ENCODE measurements around the gene COL23A1. TPM values are rescaled to one million over a fixed set of nuclear protein-coding genes. Genes with fewer than 3 reads are reported as not detected.

The COL23A1 gene
- total RNA-seq, 1 experiment from 2014 or later, result 15.0 TPM

GRCh38 chr5:178282391-178282790, 307.8 kb downstream of the COL23A1 start (continued):
- TF ChIP-seq, protein P1, sequence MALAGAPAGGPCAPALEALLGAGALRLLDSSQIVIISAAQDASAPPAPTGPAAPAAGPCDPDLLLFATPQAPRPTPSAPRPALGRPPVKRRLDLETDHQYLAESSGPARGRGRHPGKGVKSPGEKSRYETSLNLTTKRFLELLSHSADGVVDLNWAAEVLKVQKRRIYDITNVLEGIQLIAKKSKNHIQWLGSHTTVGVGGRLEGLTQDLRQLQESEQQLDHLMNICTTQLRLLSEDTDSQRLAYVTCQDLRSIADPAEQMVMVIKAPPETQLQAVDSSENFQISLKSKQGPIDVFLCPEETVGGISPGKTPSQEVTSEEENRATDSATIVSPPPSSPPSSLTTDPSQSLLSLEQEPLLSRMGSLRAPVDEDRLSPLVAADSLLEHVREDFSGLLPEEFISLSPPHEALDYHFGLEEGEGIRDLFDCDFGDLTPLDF (CRISPR knock-in tag; IDR thresholded peaks at IDR 0.05), result no peak

DNA sequence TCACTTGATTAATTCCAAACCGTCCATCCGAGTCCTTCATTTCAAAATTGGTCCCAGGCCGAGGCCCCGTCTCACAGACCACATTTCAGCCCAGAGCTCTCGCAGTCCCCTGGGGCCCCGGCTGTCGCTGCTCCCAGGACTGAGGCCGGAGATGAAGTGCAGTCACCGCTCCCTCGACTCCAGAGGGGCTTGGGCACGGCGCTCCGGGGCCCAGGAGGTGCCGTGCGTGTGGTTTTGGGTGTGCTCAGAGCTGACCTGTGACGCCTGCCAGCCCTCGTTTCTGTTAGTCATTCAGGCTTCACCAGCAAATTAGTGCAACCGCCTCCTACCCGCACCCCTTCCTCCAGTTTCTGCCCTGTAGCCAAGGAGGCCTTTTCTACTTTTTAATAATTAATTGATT, 308.9 kb downstream of the COL23A1 start:
- Mint-ChIP-seq H3K27me3 (ENCODE audit: low read depth) (peaks cover 4% of the 10 kb centered on the region; the same call in 1 of the 2 replicates), H3K27ac (no peak overlapping the region), H3K4me3 (no peak overlapping the region), H3K9me3 (peaks cover 9% of the 10 kb centered on the region), H3K4me1 (peaks cover 4% of the 10 kb centered on the region), H3K36me3 (no peaks in the 10 kb centered on the region)
- DNase-seq (ENCODE audit: low spot score) (no peak), ATAC-seq (no peak)
- CTCF ChIA-PET, result interaction anchor here (1.7 to 3.5 kb wide), 5 partner anchors 28 to 309 kb away, joined by 4 to 34 read pairs (median 7); partner anchors contain the start of gene COL23A1
- POLR2A ChIA-PET, result no interaction called here
- TF ChIP-seq, protein P2, sequence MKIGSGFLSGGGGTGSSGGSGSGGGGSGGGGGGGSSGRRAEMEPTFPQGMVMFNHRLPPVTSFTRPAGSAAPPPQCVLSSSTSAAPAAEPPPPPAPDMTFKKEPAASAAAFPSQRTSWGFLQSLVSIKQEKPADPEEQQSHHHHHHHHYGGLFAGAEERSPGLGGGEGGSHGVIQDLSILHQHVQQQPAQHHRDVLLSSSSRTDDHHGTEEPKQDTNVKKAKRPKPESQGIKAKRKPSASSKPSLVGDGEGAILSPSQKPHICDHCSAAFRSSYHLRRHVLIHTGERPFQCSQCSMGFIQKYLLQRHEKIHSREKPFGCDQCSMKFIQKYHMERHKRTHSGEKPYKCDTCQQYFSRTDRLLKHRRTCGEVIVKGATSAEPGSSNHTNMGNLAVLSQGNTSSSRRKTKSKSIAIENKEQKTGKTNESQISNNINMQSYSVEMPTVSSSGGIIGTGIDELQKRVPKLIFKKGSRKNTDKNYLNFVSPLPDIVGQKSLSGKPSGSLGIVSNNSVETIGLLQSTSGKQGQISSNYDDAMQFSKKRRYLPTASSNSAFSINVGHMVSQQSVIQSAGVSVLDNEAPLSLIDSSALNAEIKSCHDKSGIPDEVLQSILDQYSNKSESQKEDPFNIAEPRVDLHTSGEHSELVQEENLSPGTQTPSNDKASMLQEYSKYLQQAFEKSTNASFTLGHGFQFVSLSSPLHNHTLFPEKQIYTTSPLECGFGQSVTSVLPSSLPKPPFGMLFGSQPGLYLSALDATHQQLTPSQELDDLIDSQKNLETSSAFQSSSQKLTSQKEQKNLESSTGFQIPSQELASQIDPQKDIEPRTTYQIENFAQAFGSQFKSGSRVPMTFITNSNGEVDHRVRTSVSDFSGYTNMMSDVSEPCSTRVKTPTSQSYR (CRISPR knock-in tag; IDR thresholded peaks at IDR 0.05), result no peak
- no peak for TF ChIP-seq RELA (CRISPR knock-in tag; IDR thresholded peaks at IDR 0.05; ENCODE audit: borderline replicate concordance)
- no peak for TF ChIP-seq JUN (CRISPR knock-in tag; IDR thresholded peaks at IDR 0.05)
- TF ChIP-seq, protein P3, sequence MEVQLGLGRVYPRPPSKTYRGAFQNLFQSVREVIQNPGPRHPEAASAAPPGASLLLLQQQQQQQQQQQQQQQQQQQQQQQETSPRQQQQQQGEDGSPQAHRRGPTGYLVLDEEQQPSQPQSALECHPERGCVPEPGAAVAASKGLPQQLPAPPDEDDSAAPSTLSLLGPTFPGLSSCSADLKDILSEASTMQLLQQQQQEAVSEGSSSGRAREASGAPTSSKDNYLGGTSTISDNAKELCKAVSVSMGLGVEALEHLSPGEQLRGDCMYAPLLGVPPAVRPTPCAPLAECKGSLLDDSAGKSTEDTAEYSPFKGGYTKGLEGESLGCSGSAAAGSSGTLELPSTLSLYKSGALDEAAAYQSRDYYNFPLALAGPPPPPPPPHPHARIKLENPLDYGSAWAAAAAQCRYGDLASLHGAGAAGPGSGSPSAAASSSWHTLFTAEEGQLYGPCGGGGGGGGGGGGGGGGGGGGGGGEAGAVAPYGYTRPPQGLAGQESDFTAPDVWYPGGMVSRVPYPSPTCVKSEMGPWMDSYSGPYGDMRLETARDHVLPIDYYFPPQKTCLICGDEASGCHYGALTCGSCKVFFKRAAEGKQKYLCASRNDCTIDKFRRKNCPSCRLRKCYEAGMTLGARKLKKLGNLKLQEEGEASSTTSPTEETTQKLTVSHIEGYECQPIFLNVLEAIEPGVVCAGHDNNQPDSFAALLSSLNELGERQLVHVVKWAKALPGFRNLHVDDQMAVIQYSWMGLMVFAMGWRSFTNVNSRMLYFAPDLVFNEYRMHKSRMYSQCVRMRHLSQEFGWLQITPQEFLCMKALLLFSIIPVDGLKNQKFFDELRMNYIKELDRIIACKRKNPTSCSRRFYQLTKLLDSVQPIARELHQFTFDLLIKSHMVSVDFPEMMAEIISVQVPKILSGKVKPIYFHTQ (CRISPR knock-in tag; IDR thresholded peaks at IDR 0.05), result no peak
- TF ChIP-seq PRRX2 (CRISPR knock-in tag; IDR thresholded peaks at IDR 0.05), result no peak
- no peak for TF ChIP-seq ZNF219 (CRISPR knock-in tag; IDR thresholded peaks at IDR 0.05; ENCODE audit: borderline replicate concordance)
- no peak for TF ChIP-seq SOX15 (CRISPR knock-in tag; IDR thresholded peaks at IDR 0.05)
- TF ChIP-seq, protein P4, sequence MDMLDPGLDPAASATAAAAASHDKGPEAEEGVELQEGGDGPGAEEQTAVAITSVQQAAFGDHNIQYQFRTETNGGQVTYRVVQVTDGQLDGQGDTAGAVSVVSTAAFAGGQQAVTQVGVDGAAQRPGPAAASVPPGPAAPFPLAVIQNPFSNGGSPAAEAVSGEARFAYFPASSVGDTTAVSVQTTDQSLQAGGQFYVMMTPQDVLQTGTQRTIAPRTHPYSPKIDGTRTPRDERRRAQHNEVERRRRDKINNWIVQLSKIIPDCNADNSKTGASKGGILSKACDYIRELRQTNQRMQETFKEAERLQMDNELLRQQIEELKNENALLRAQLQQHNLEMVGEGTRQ (CRISPR knock-in tag; IDR thresholded peaks at IDR 0.05), result no peak
- no peak for TF ChIP-seq RORB (CRISPR knock-in tag; IDR thresholded peaks at IDR 0.05)
- TF ChIP-seq FOXJ3 (CRISPR knock-in tag; IDR thresholded peaks at IDR 0.05; ENCODE audit: borderline replicate concordance), result no peak
- TF ChIP-seq, protein P5, sequence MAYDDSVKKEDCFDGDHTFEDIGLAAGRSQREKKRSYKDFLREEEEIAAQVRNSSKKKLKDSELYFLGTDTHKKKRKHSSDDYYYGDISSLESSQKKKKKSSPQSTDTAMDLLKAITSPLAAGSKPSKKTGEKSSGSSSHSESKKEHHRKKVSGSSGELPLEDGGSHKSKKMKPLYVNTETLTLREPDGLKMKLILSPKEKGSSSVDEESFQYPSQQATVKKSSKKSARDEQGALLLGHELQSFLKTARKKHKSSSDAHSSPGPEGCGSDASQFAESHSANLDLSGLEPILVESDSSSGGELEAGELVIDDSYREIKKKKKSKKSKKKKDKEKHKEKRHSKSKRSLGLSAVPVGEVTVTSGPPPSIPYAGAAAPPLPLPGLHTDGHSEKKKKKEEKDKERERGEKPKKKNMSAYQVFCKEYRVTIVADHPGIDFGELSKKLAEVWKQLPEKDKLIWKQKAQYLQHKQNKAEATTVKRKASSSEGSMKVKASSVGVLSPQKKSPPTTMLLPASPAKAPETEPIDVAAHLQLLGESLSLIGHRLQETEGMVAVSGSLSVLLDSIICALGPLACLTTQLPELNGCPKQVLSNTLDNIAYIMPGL (CRISPR knock-in tag; IDR thresholded peaks at IDR 0.05), result no peak
- TF ChIP-seq IRF1 (CRISPR knock-in tag; IDR thresholded peaks at IDR 0.05), result no peak
- TF ChIP-seq NR1H2 (CRISPR knock-in tag; IDR thresholded peaks at IDR 0.05), result no peak
- TF ChIP-seq TEAD1 (CRISPR knock-in tag; IDR thresholded peaks at IDR 0.05), result no peak
- TF ChIP-seq CREB1 (CRISPR knock-in tag; IDR thresholded peaks at IDR 0.05), result no peak
- no peak for TF ChIP-seq SMAD3 (CRISPR knock-in tag; IDR thresholded peaks at IDR 0.05; ENCODE audit: borderline replicate concordance)
- TF ChIP-seq CTCF (IDR thresholded peaks at IDR 0.05), result no peak
- TF ChIP-seq, protein P1 (CRISPR knock-in tag; IDR thresholded peaks at IDR 0.05), result no peak
